GM12872 (cell line): ENCODE measurements around the gene FAHD2A.

Experiments used
- TF ChIP-seq, protein P1 (sequence below): IDR thresholded peaks from 3 replicates; pipeline ENCODE4 v1.5.1; 2011; ENCODE audit warnings: low read depth, mild to moderate bottlenecking, low read length, moderate library complexity; ENCODE audit not compliant: insufficient read depth

Gene FAHD2A

DNA sequence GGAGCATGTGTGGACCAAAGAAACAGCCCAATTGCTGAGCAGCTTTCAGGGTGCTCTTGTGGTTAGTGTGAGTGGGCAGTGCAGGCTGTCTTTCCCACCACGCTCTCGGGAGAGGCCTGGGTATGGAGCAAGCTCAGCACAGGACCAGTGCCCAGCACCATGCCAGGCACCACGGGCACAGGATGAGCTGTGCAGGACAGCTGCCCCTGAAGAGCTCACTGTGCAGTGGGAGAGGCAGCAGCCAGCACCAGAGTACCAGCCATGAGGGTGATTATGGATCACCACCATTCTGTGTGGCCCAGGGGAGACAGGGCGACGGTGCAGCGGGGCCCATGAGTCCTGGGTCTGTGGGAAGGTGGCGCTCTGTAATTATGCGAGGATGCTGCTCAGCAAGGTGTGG is 29.7 kb upstream of the FAHD2A start:
- TF ChIP-seq, protein P1, sequence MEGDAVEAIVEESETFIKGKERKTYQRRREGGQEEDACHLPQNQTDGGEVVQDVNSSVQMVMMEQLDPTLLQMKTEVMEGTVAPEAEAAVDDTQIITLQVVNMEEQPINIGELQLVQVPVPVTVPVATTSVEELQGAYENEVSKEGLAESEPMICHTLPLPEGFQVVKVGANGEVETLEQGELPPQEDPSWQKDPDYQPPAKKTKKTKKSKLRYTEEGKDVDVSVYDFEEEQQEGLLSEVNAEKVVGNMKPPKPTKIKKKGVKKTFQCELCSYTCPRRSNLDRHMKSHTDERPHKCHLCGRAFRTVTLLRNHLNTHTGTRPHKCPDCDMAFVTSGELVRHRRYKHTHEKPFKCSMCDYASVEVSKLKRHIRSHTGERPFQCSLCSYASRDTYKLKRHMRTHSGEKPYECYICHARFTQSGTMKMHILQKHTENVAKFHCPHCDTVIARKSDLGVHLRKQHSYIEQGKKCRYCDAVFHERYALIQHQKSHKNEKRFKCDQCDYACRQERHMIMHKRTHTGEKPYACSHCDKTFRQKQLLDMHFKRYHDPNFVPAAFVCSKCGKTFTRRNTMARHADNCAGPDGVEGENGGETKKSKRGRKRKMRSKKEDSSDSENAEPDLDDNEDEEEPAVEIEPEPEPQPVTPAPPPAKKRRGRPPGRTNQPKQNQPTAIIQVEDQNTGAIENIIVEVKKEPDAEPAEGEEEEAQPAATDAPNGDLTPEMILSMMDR, result no peak

- TF ChIP-seq, protein P1, result no peak
Measured at GRCh38 chr2:95374029-95374428, 28.5 kb upstream of the FAHD2A start.

DNA sequence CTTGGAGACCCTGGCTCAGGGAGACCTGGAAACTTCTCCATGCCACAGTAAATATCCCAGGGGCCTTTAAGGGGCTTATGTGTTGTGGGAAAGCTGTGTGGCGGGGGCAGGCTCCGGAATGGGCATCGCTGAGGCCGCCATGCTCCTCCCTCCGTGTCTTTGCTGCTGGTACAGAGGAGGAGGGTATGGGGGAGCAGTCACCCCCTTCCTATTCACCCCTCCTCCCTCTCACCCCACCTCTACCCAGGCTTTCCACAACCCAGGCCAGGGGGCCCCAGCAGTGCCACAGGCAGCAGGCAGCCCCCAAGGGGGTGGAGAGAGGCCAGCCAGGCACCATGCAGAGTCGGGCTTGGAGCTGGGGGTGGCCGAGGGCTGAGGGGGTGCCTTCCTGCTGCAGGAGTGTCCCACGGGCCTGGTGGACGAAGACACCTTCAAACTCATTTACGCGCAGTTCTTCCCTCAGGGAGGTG is 28.0 kb upstream of the FAHD2A start:
- TF ChIP-seq, protein P1, result no peak

GRCh38 chr2:95374921-95375471 is 27.5 kb upstream of the FAHD2A start:
- TF ChIP-seq, protein P1, result no peak

- TF ChIP-seq, protein P1, result no peak
Measured at GRCh38 chr2:95375532-95376150, 26.9 kb upstream of the FAHD2A start.

DNA sequence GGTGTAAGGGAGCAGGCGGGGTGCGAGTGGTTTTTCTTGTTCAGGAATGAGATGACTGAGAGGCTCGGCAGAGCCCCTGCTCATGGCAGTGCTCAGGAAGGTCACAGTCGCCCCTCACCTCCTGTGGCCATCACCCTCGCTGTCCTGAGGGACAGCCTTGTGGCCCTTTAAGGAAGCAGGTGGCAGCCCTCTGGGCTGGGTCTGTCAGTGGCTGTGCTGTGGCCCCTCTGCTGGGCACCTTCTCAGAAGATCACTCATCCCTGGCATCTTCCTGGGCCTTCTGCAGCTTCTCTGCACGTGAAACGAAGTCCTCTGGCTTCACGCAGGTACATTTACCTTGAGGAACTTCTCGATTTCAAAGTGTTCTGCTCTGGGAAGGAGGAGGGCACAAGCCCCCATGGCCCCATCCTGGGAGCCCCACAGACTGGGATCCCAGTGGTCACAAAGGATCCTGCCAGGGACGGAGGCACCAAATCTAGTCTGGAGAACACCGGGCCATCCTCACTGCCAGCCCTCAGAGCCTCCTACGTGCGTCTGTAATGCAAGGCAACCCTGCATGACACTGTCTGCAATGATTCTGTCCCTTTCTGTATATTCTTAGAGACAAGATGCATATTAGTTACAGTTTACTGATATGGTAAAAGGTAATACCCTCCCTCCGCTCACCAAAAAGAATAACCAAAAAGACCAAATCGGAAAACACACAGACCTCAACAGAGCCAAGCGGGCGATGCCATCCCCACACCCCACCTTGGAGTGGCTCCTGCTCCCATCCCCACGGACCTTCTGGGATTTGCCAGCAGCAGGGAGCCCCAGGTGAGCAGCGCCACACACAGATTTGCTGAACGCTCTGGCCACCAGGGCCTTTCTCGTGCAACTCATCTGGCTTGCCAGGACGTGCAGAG is 25.9 kb upstream of the FAHD2A start:
- TF ChIP-seq, protein P1, result no peak
